HepG2 (cell line): ENCODE measurements around the gene MYOM1. TPM values are rescaled to one million over a fixed set of nuclear protein-coding genes. Genes with fewer than 3 reads are reported as not detected.

Experiments
- ATAC-seq: fragments of 200-7000 bp; cut with Tn5 transposase; 3 replicates; pipeline ENCODE4 v1.9.1; 2020; ENCODE audit warnings: mild to moderate bottlenecking, moderate library complexity
- BruUV-seq: library from RNA; stranded (reverse); fragments of 400-500 nt; replicated peaks from 2 replicates; lab custom pipeline; 2021; lab: Mats Ljungman, UMichigan
- CTCF ChIA-PET: fragments of 300-600 bp; formaldehyde crosslinking; extraction: SDS; loops from one replicate; lab custom pipeline; 2021; ENCODE audit warnings: low total read pairs, inconsistent platforms, low intra/inter-chr PET ratio; lab: Yijun Ruan, JAX
- POLR2A ChIA-PET: fragments of 350-600 bp; sonication (Branson Sonifier 250); formaldehyde crosslinking; loops from one replicate; lab custom pipeline; 2020; ENCODE audit warnings: antibody characterized with exemption, inconsistent platforms; lab: Yijun Ruan, JAX
- DNase-seq: peaks from one replicate; pipeline ENCODE4 v3.0.0-alpha.2; 2015; ENCODE audit warnings: low spot score
- FAIRE-seq: peaks from 3 replicates; lab custom pipeline; 2011; peaks lifted over from hg19 to GRCh38; lab: Jason Lieb, UNC
- H2AFZ ChIP-seq: one replicate; pipeline ENCODE4 v1.6.1; 2011; ENCODE audit warnings: low read length, inconsistent platforms
- H3K27ac ChIP-seq: fragments of 300-600 bp; 3 replicates; pipeline ENCODE4 v1.8.0; 2011; ENCODE audit warnings: mixed run types, mild to moderate bottlenecking, mixed read lengths, low read length, inconsistent platforms; ENCODE audit not compliant: insufficient read depth; ENCODE audit errors: extremely low read length
- H3K27me3 ChIP-seq, 2 experiments: fragments of 200-600 bp in 1 of 2; 2 replicates in 1 of 2; 3 replicates in 1 of 2; pipeline versions ENCODE4 v1.6.0 to v1.8.0; 2011; ENCODE audit warnings: low read length in 2 of 2, mild to moderate bottlenecking in 2 of 2, moderate library complexity in 2 of 2, inconsistent platforms in 1 of 2; ENCODE audit not compliant: insufficient read depth in 2 of 2, control insufficient read depth in 1 of 2
- H3K36me3 ChIP-seq, 2 experiments: fragments of 200-600 bp in 1 of 2; replicated peaks in 1 of 2; 2 replicates in 1 of 2; 3 replicates in 1 of 2; pipeline versions ENCODE4 v1.5.1 to v1.8.0; 2011; ENCODE audit warnings: low read length in 2 of 2, inconsistent platforms in 1 of 2; ENCODE audit not compliant: insufficient read depth in 2 of 2, control insufficient read depth in 1 of 2
- H3K4me1 ChIP-seq: 2 replicates; pipeline ENCODE4 v1.5.1; 2012; ENCODE audit warnings: low read length, inconsistent platforms; ENCODE audit not compliant: insufficient read depth
- H3K4me2 ChIP-seq: 2 replicates; pipeline ENCODE4 v1.6.0; 2011; ENCODE audit warnings: low read depth, low read length, inconsistent platforms
- H3K4me3 ChIP-seq, 3 experiments: fragments of 200-600 bp in 1 of 3; sonication (generic), shearing (Covaris generic) in 1 of 3; replicated peaks in 1 of 3; 2 replicates each; pipeline ENCODE4 v1.5.1; 2011 to 2016; ENCODE audit warnings: low read length in 3 of 3, inconsistent platforms in 2 of 3, low read depth in 2 of 3, mild to moderate bottlenecking in 2 of 3, control low read depth in 1 of 3, mixed read lengths in 1 of 3; ENCODE audit not compliant: insufficient read depth in 1 of 3
- H3K79me2 ChIP-seq: one replicate; pipeline ENCODE4 v1.6.1; 2011; ENCODE audit warnings: low read length, inconsistent platforms; ENCODE audit not compliant: insufficient read depth
- H3K9ac ChIP-seq: 2 replicates; pipeline ENCODE4 v1.6.0; 2011; ENCODE audit warnings: mild to moderate bottlenecking, low read depth, low read length, inconsistent platforms; ENCODE audit not compliant: insufficient read depth
- H3K9me3 ChIP-seq: 2 replicates; pipeline ENCODE4 v1.5.1; 2012; ENCODE audit warnings: mild to moderate bottlenecking, low read length
- H4K20me1 ChIP-seq: 2 replicates; pipeline ENCODE4 v1.6.0; 2011; ENCODE audit warnings: inconsistent platforms, mild to moderate bottlenecking, low read length, moderate library complexity; ENCODE audit not compliant: insufficient read depth
- ATF4 ChIP-seq, 2 experiments: fragments of 450-650 bp in 1 of 2; sonication (generic) in 1 of 2; formaldehyde crosslinking; IDR thresholded peaks; 2 replicates each; pipeline versions ENCODE4 v1.5.0 to v1.8.0; 2020 to 2022; ENCODE audit warnings: mild to moderate bottlenecking in 1 of 2, missing genetic modification reagents in 1 of 2
- CBFB ChIP-seq: sonication (generic); formaldehyde crosslinking; IDR thresholded peaks from 2 replicates; pipeline ENCODE4 v1.4.0; 2020; ENCODE audit warnings: missing genetic modification reagents
- CENPX ChIP-seq: sonication (generic); formaldehyde crosslinking; IDR thresholded peaks from 2 replicates; pipeline ENCODE4 v1.9.0; 2021; ENCODE audit warnings: mild to moderate bottlenecking, missing genetic modification reagents, moderate library complexity
- E2F1 ChIP-seq: sonication (generic); formaldehyde crosslinking; IDR thresholded peaks from 2 replicates; pipeline ENCODE4 v1.5.0; 2020; ENCODE audit warnings: missing genetic modification reagents
- HHEX ChIP-seq: IDR thresholded peaks from 2 replicates; pipeline ENCODE4 v1.6.1; 2016; ENCODE audit warnings: control low read depth
- HNF1B ChIP-seq: sonication (generic); formaldehyde crosslinking; IDR thresholded peaks from 2 replicates; pipeline ENCODE4 v1.5.1; 2020; ENCODE audit warnings: mild to moderate bottlenecking, moderate library complexity, missing genetic modification reagents
- JUND ChIP-seq: sonication (generic); formaldehyde crosslinking; IDR thresholded peaks from 2 replicates; pipeline ENCODE4 v1.8.0; 2022; ENCODE audit warnings: mild to moderate bottlenecking, missing genetic modification reagents
- NFYC ChIP-seq: IDR thresholded peaks from 2 replicates; pipeline ENCODE4 v1.6.1; 2016; ENCODE audit warnings: missing genetic modification reagents, missing compliant biosample characterization
- PAWR ChIP-seq: sonication (generic); formaldehyde crosslinking; IDR thresholded peaks from 2 replicates; pipeline ENCODE4 v1.4.0; 2020; ENCODE audit warnings: missing genetic modification reagents, mild to moderate bottlenecking, borderline replicate concordance
- PCBP2 ChIP-seq: fragments of 200-400 bp; formaldehyde crosslinking; optimal IDR thresholded peaks from 2 replicates; pipeline ENCODE3; 2018; ENCODE audit warnings: low read length, low read depth; ENCODE audit not compliant: poor library complexity, severe bottlenecking
- RERE ChIP-seq: IDR thresholded peaks from 2 replicates; pipeline ENCODE4 v1.6.1; 2016; ENCODE audit warnings: low read depth, missing genetic modification reagents, missing compliant biosample characterization
- THAP7 ChIP-seq: sonication (generic); formaldehyde crosslinking; IDR thresholded peaks from 2 replicates; pipeline ENCODE4 v1.8.1; 2023; ENCODE audit warnings: mild to moderate bottlenecking, missing genetic modification reagents
- ZNF225 ChIP-seq: sonication (generic); formaldehyde crosslinking; IDR thresholded peaks from 2 replicates; pipeline ENCODE4 v1.4.0; 2020; ENCODE audit warnings: mild to moderate bottlenecking, missing genetic modification reagents
- ZNF337 ChIP-seq: sonication (generic); formaldehyde crosslinking; IDR thresholded peaks from 2 replicates; pipeline ENCODE4 v1.5.1; 2020; ENCODE audit warnings: missing genetic modification reagents, low read depth, mild to moderate bottlenecking, borderline replicate concordance
- WGBS: methylation state at CpG from one replicate; pipeline ENCODE4 v1.1.6; 2017; ENCODE audit warnings: low lambda C conversion rate; 5-methylcytosine and 5-hydroxymethylcytosine counted together
- in situ Hi-C: cut with HindIII; loops from 2 replicates; pipeline ENCODE4 v1.10.0; 2017; ENCODE audit warnings: low pct_unique_long_range_greater_than_20kb; ENCODE audit not compliant: extremely low pct_ligation_motif_present
- intact Hi-C: fragments of 100-400 bp; cut with micrococcal nuclease; formaldehyde crosslinking; loops from one replicate; pipeline ENCODE4 v1.10.0; 2022; ENCODE audit not compliant: unreplicated experiment
- polyA plus RNA-seq, 8 experiments: library from polyadenylated mRNA; depleted of rRNA in 3 of 8; stranded (reverse) in 7 of 8; unstranded in 1 of 8; fragments of >200 nt; fragmentation: Illumina TruSeq in 4 of 8; extraction: Trizol in 4 of 8; gene quantifications; 2 replicates each; pipeline versions ENCODE4 v1.2.1 to v1.2.3, GENCODE V29; 2011 to 2016; ENCODE audit warnings: low read depth in 4 of 8, missing spikeins in 1 of 8, mixed read lengths in 1 of 8; ENCODE audit not compliant: insufficient read depth in 1 of 8
- total RNA-seq, 5 experiments: library from RNA; depleted of rRNA; stranded (reverse); fragments of >200 nt; fragmentation: Illumina TruSeq; extraction: Trizol; gene quantifications; 2 replicates each; pipeline ENCODE4 v1.2.3, GENCODE V29; 2016; ENCODE audit warnings: low read depth in 1 of 5

The MYOM1 gene
- total and polyA plus RNA-seq, 2 of the 13 experiments (the other 11 are each of a cell fraction or from before 2014, with no cell fraction given), result 0.46 to 0.98 TPM

GRCh38 chr18:3056311-3056710 is 163.5 kb downstream of the MYOM1 start:
- Histone ChIP-seq H3K27me3 (no peaks in the 10 kb centered on the region), H3K36me3 (no peaks in the 10 kb centered on the region), H3K9ac (no peak overlapping the region), H4K20me1 (no peaks in the 10 kb centered on the region), H3K4me2 (no peak overlapping the region), H3K4me3 (no peak overlapping the region), H3K4me1 (peaks cover 99% of the 10 kb centered on the region), H3K27ac (no peak overlapping the region), H3K79me2 (peaks cover under 1% of the 10 kb centered on the region), H2AFZ (no peak overlapping the region), H3K9me3 (no peaks in the 10 kb centered on the region)
- 96% methylated on average over 9 of the region's 9 CpGs for WGBS
- ChIA-PET POLR2A (interaction anchor here (1.2 kb wide), 1 partner anchor 42 kb away, joined by 3 read pairs; no protein-coding TSS in a partner anchor), CTCF (no interaction called here)
- no TSS peak for BruUV-seq
- in situ Hi-C loops, result loop anchor here (25.0 kb wide), 1 partner anchor 406 kb away; the partner anchor contains the start of gene TGIF1
- ATAC-seq, result no peak
- intact Hi-C loops, result no loop called here
- no peak for DNase-seq
- no peak for FAIRE-seq
- TF ChIP-seq ATF4 (CRISPR knock-in tag; IDR thresholded peaks at IDR 0.05) (no peak), JUND (no peak), E2F1 (no peak), HNF1B (CRISPR knock-in tag) (no peak), PCBP2 (no peak), NFYC (CRISPR knock-in tag) (no peak), HHEX (CRISPR knock-in tag) (no peak), RERE (CRISPR knock-in tag) (no peak), THAP7 (CRISPR knock-in tag) (no peak), CBFB (no peak), PAWR (CRISPR knock-in tag) (no peak), ZNF225 (CRISPR knock-in tag) (no peak), CENPX (no peak), ZNF337 (no peak)
